Measurements from ENCODE around the gene RHOBTB3.

GRCh38 chr5:95786821-95787418 lies 55.8 kb downstream of the RHOBTB3 start:
- TF ChIP-seq POLR2A (IDR thresholded peaks at IDR 0.05) (no peak), CTCF (IDR thresholded peaks at IDR 0.05) (no peak)

Data from breast epithelium (tissue), 3 donors.